ENCODE measurements around the gene ICAM1.

GRCh38 chr19:10228920-10229319 lies 42.0 kb upstream of the ICAM1 start:
- TF ChIP-seq CTCF (IDR thresholded peaks at IDR 0.05) (peak in 3 of 4 experiments; percentile 52 to 67 (median 55)), POLR2A (IDR thresholded peaks at IDR 0.05) (no peak), EP300 (IDR thresholded peaks at IDR 0.05) (no peak)
